ENCODE results near the gene DCAF11.

DCAF11 gene

GRCh38 chr14:24143511-24143910 is 28.9 kb downstream of the DCAF11 start:
- DNase-seq, result no peak

DNA sequence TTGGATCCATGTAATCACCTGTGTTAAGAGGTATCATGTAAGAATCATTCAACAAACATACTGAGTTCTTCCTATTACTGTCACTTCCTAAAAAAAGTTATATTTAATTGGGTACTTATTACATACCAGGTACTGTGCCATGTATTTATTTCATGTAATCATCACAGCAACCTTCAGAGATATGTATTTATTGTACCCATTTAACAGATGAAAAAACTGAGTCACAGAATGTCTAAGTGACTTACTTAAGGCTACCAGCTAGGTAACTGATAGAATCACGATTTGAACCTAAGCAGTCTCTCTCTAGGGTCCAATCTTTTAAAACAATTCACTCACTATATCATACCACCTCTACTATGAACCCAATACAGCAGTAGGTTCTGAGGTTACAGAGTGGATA is 29.9 kb downstream of the DCAF11 start:
- DNase-seq, result no peak

DNA sequence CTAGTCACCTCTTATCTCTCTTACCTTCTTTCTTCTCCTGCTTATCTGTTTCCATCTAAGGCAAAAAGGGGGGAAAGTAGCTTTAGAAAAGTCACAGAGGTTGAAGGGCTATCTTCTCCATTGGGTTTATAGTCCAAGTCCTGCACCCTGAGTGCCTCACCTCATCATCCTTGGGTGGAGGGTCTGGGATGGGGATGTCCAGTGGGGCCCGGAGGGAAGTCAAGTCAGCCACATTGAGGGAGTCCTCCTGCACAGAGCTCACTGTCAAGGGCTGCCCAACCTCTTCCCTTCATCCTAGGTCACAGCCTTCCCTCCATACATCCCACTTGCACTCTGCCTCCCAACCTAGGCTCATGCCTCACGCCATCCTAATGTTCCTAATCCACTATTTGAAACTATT is 30.6 kb downstream of the DCAF11 start:
- no peak for DNase-seq

DNA sequence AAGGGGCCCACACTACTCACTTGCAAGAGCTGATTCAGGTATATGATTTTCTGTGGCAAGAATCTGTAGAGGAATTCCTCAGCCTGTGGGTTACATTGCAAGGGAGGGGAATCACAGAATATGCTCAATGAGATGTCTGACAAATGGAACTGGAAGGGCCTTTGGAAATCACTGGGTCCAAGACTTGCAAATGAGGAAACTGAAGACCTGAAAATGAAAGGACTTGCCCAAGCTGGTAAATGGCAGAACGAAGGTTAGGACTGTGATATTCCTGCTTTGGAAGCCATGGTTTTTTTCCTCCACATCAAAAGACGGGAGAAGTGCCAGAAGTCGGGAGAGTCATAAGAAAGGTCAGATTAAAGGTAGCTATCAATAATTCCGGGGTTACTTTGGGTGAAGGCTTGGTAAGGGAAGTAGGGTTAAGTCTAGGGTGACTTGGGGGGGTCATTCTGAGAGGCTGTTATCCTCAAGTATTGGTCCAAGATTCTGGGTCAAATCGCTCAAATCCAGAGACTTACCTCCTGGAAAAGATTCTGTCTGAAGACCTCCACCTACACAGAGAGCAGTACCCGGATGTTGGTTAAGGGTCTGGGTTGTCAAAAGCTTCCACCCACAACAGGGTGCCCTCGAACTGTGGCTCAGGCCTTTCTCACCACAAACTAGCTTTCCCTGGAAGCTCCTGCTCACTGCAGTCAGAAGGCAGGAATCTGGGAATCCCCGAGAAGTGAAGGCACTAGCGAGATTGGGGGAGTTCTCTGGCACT is 31.3 kb downstream of the DCAF11 start:
- peak; percentile 60 for DNase-seq

DNA sequence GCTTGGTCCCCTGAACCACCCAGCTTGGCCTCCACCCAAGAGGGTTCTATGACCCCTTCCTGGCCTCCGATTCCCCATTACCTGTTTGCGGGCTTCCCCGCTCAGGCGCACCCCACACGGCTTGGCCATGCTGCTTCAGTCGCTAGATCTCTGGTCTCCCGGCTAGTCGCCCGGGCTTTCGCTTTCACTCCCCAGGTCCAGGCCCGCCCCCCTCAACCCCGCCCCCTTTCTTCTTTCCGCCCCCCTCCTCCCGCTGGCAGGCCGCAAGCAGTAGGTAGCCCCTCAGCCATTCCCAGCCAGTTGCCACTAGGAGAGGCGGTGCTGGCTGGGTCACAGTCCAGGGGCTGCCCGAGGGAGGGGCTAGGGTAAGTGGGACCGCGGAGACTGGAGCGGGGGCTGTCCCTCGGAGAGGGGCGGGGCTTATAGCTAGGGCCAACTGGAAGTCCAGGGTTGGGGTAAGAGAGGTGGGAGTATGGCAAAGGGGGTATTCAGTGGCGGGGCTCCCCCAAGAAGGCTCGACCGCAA is 31.9 kb downstream of the DCAF11 start, which contains the start of gene PSME2:
PSME2 (minus strand) TSS at position 158 of the 525 bp plus-strand sequence; CDS start at position 129, 29 bp downstream.
- DNase-seq, result peak; percentile 95

DNA sequence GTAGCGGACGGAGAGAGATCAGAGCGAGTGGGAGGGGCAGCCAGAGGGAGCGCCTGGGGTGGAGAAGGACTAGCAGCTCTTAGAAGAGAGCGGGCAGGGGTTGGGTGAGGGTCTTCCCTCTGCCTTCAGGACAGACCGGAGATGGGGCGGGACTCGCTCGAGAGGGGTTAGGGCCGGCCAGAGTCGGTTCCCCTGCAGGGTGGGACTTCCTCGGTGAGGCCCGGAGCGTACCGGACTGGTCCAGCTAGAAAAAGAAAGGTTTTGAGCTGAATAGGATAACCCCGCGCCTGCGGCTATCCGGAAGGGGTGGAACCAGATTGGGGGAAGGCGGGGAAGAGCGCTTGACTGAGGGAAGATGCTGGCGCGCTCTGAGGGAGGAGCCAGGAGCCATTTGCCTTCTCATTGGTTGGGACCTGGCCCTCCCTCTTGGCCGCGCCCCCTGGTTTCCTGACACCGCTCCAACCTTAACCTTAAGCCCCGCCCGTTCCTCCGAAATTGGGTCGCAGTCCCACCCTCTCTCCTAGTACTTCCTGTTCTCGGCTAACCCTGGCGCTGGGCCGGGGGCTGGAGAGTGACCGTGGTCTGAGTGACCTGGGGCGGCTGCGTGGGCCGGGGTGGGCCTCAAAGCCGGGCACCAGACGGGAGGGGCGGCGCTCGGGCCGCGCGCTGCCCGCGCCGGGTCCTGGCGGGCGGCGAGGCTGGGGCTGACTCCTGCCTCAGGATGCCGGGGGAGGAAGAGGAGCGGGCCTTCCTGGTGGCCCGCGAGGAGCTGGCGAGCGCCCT is 32.6 kb downstream of the DCAF11 start, which contains the start of gene RNF31:
RNF31 (plus strand) TSS at position 521 of the 783 bp plus-strand sequence; CDS start at position 722, 201 bp downstream.
- DNase-seq, result peak; percentile 99

DNA sequence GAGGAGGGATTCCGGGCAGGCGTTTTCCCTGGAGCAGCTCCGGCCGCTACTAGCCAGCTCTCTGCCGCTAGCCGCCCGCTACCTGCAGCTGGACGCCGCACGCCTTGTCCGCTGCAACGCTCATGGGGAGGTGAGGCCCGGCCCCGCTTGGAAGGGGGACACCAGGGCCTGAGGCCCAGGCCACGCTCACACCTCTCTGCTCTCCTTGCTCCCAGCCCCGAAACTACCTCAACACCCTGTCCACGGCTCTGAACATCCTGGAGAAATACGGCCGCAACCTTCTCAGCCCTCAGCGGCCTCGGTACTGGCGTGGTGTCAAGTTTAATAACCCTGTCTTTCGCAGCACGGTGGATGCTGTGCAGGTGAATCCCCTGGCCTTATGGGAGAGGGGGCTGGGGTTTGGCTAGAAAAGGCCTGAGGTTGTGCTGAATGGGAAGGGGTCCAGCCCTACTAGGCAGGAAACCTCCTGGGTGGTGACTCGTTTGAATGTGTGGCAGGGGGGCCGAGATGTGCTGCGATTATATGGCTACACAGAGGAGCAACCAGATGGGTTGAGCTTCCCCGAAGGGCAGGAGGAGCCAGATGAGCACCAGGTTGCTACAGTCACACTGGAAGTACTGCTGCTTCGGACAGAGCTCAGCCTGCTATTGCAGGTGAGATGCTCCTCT is 33.3 kb downstream of the DCAF11 start:
- DNase-seq, result no peak

- no peak for DNase-seq
These were observed 34.9 kb downstream of the DCAF11 start for GRCh38 chr14:24149302-24149969.

- no peak for DNase-seq
These were observed 35.5 kb downstream of the DCAF11 start for GRCh38 chr14:24150061-24150460.

DNA sequence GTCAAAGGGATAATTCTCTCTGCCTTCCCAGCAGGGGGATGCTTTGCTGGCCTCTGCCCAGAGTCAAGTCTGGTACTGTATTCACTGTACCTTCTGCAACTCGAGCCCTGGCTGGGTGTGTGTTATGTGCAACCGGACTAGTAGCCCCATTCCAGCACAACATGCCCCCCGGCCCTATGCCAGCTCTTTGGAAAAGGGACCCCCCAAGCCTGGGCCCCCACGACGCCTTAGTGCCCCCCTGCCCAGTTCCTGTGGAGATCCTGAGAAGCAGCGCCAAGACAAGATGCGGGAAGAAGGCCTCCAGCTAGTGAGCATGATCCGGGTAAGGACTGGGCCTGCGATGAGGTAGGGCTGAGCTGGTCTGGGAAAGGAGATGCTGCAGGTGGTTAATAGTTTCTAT is 36.0 kb downstream of the DCAF11 start:
- DNase-seq, result no peak

- no peak for DNase-seq
These were observed 36.4 kb downstream of the DCAF11 start for GRCh38 chr14:24150993-24151392.

DNA sequence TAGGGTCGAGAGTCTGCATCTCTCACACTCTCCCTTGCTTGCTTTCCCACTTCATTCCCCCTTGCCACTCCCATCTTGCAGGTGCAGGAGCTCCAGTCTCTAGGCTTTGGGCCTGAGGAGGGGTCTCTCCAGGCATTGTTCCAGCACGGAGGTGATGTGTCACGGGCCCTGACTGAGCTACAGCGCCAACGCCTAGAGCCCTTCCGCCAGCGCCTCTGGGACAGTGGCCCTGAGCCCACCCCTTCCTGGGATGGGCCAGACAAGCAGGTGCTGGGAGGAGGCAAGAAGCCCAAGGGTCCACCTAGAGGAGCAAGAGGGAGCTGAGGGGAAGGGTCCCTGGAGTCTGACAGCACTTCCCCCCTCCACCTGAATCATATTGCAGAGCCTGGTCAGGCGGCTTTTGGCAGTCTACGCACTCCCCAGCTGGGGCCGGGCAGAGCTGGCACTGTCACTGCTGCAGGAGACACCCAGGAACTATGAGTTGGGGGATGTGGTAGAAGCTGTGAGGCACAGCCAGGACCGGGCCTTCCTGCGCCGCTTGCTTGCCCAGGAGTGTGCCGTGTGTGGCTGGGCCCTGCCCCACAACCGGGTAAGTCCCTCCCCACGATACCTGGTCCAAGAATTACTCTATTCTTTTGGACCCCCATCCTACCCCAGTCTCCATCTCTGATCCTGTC is 37.0 kb downstream of the DCAF11 start:
- DNase-seq, result no peak

- no peak for DNase-seq
These were observed 40.5 kb downstream of the DCAF11 start for GRCh38 chr14:24155100-24155499.

DNA sequence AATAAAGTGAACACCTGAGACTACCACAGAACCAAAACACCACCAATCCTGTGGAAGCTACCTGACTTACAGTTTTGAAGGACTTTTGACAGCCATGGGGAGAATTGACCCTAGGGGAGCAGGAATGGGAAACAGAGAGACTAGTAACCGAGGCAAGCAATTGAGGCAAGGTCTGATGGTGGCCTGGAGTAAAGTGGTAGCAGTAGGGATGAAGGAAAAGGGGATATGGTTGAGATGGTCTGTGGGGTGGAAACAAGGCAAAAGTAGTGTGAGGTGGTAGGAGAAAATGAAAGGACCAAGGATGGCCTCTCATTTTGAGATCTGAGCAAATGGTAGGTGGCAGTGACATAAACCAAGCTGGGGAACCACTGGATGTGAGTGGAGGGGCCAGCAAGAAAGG is 42.3 kb downstream of the DCAF11 start:
- no peak for DNase-seq

GRCh38 chr14:24157331-24157730 is 42.8 kb downstream of the DCAF11 start:
- DNase-seq, result no peak

GRCh38 chr14:24159777-24160498 is 45.4 kb downstream of the DCAF11 start:
- DNase-seq, result no peak

DNA sequence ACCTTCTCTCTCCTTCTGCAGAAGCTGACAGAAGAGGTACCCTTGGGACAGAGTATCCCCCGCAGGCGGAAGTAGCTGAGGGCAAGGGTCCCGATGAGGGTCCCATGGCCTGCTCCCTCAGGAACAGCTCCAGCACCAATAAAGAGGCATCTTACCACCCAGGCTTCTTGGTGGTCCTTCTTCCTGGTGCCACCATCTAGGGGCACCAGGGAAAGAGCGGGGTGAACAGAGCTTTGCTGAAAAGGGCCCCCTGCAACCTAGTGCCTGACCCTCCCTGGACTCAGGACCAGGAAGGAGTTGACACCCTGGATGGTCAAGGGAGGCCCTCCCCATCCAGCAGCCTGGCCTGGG is 45.9 kb downstream of the DCAF11 start:
- no peak for DNase-seq

- peak; percentile 86 for DNase-seq
These were observed 46.5 kb downstream of the DCAF11 start, which contains the start of gene IRF9 for GRCh38 chr14:24160850-24161804. Gene IRF9 (plus strand): TSS chr14:24161265. CDS start chr14:24162145, 880 bp downstream.

DNA sequence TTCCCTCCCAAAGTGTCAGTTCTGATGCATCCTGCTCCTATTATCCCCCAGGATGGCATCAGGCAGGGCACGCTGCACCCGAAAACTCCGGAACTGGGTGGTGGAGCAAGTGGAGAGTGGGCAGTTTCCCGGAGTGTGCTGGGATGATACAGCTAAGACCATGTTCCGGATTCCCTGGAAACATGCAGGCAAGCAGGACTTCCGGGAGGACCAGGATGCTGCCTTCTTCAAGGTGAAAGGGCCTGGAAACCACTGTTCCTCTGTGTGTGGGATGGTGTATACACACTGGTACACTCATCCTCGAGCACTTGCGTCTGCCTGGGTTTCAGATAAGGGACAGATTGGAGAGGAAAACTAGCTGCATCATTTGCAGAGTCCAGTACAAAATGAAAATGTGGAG is 47.5 kb downstream of the DCAF11 start:
- DNase-seq, result no peak

DNA sequence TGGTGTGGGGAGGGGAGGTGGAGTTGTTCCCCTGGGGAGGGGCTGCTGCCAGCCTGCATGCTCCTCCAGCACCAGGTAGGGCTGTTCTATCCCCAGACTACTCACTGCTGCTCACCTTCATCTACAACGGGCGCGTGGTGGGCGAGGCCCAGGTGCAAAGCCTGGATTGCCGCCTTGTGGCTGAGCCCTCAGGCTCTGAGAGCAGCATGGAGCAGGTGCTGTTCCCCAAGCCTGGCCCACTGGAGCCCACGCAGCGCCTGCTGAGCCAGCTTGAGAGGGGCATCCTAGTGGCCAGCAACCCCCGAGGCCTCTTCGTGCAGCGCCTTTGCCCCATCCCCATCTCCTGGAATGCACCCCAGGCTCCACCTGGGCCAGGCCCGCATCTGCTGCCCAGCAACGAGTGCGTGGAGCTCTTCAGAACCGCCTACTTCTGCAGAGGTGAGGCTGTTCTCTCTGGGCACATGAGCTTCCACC is 50.0 kb downstream of the DCAF11 start:
- no peak for DNase-seq
